Nasal cavity respiratory epithelium epithelial cell of viscerocranial mucosa (primary cell): ENCODE results near the gene TESK1. TPM values are rescaled to one million over a fixed set of nuclear protein-coding genes. Genes with fewer than 3 reads are reported as not detected.

Experiments
- total RNA-seq: library from RNA; depleted of rRNA; stranded (reverse); fragments of >200 nt; gene quantifications from 2 replicates; pipeline ENCODE4 v1.2.3, GENCODE V29; 2014

Gene TESK1, protein sequence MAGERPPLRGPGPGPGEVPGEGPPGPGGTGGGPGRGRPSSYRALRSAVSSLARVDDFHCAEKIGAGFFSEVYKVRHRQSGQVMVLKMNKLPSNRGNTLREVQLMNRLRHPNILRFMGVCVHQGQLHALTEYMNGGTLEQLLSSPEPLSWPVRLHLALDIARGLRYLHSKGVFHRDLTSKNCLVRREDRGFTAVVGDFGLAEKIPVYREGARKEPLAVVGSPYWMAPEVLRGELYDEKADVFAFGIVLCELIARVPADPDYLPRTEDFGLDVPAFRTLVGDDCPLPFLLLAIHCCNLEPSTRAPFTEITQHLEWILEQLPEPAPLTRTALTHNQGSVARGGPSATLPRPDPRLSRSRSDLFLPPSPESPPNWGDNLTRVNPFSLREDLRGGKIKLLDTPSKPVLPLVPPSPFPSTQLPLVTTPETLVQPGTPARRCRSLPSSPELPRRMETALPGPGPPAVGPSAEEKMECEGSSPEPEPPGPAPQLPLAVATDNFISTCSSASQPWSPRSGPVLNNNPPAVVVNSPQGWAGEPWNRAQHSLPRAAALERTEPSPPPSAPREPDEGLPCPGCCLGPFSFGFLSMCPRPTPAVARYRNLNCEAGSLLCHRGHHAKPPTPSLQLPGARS
- total RNA-seq: 9.6 and 16.8 TPM in 2 replicates

DNA sequence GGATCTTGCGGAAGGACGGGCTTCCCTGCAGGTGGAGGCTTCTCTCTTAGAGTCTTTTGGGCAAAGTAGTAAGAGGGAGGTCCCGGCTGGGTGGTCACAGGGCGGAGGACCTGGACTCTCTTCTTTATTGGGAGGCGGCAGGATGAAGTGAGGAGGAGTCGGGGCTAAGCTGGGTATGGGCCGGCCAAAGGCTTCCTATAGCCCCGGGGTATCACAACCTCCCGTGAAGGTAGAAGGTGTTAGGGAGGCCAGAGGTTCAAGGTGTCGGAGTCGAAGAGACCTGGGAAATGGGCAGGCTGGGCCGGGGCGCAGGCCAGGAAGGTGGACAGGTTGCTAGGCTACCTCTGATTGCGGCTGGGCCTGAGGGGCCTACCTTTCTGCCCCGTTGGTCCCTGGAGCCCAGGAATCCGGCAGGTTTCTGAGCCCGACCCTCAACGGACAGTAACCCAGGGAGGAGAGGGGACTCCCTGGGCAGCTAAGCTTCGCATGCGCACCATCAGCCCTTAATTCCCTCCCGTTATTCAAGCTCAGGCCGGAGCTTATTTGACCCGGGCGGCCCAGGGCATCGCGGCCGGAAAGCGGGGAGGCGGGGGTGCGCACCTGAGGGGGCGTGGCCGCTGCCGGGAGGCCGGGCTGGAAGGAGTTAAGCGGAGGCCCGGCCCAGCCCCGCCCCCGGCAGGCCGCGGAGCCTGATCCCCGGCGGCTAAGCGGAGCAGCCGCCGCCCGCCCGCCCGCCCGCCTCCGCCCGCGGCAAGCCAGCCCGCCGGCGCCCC is at the start of gene TESK1:
Gene TESK1 (plus strand): TSS at position 685 of the 773 bp plus-strand sequence. CDS start 358 bp downstream, outside the sequence.

DNA sequence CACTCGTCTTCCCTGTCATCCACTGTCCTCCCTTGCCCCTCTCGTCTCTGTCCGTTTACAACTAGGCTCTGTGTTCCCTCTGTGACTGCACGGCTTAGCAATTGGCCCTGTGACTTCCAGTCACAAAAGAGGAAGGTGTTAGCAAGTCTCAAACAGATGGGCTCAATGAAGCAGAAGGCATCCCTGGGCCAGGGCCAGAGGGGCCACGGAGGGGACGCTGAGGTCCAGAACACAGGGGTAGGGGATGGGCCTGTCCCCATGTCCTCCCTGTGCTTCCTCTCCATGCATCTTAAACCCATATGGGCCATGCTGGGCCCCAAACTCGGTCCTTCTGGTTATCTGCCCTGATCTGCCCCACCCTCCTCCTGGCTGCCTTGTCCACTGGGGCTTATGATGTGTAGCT is 13.3 kb downstream of the TESK1 start, which contains the start of gene CD72:
Gene CD72 (minus strand): TSS at position 89 of the 403 bp plus-strand sequence. CDS start 110 bp downstream, outside the sequence.

GRCh38 chr9:35650341-35651158 is 45.5 kb downstream of the TESK1 start, which contains the start of gene SIT1:
TSS of gene SIT1 (minus strand) at chr9:35650931. CDS start at chr9:35650853, 78 bp downstream.

DNA sequence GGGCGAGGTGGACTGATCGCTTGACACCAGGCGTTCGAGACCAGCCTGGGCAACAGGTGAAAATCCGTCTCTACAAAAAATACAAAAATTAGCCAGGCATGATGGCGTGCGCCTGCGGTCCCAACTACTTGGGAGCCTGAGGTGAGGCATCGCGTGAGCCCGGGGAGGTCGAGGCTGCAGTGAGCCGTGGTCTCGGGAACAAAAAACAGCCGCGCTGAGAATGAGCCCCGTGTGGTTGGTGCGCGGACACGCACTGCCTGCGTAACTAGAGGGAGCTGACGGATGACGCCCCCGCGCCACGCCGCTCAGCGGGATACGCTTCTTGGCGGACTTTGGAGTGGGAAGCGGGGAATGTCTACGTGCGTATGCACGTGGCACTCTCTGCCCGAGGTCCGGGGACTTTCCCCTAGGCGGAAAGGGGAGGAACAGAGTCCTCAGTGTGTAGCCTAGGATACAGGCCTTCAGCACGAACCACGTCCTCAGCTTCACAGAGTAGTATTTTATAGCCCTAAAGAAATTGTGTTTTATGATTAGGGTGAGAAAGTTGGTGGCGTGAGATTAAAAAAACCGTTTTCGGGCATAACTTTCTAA is 52.6 kb downstream of the TESK1 start, which contains the start of gene RMRP:
Gene RMRP (minus strand): TSS at position 474 of the 591 bp plus-strand sequence.

DNA sequence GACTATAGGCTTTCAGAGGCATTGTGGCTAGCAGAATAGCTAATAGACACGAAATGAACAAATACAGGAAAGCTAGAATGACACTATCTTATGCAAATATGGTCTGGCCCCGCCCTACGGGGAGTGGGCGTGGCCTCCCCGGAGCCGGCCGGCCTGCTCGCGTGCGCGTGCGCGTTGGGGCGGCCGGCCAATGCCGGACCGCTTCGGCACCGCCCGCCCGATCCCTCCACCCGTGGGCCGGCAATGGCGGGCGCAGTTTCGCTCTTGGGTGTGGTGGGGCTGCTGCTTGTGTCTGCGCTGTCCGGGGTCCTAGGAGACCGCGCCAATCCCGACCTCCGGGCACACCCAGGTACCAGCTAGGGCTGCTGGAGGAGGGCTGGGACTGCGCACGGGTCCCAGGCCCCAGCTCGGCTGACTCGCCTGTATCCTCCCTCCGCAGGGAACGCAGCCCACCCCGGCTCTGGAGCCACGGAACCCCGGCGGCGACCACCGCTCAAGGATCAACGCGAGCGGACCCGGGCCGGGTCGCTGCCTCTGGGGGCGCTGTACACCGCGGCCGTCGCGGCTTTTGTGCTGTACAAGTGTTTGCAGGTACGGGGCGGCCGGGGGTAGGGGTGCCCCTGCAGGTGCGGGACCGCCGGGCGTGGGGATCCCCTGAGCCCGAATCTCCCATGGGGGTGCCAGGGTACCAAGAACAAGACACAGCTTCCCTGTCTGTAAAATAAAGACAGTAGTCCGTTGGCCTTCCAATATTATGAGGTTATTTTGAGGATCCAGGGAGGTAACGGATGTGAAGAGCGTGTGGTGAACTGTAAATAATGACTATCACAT is 53.3 kb downstream of the TESK1 start, which contains the start of gene CCDC107:
Gene CCDC107 (plus strand): TSS at position 156 of the 831 bp plus-strand sequence. CDS start 88 bp downstream, at position 244.

Other genes with a start within 250 kb of the TESK1 start
- 7.9 and 10.1 TPM in 2 replicates for gene RUSC2, start 115.2 kb upstream of the TESK1 start, total RNA-seq
- gene CD72, start 13.2 kb downstream of the TESK1 start, total RNA-seq: 0.50 and 1.0 TPM in 2 replicates
- not detected in 2 replicates for gene SIT1, start 45.7 kb downstream of the TESK1 start, total RNA-seq
- gene RMRP, start 52.8 kb downstream of the TESK1 start, total RNA-seq: 18,537 and 104,493 TPM in 2 replicates
- 6.7 and 14.4 TPM in 2 replicates for gene CCDC107, start 53.0 kb downstream of the TESK1 start, total RNA-seq
- 0.07 and 0.34 TPM in 2 replicates for gene ARHGEF39, start 59.9 kb downstream of the TESK1 start, total RNA-seq
- 0.68 and 7.5 TPM in 2 replicates for gene CA9, start 68.7 kb downstream of the TESK1 start, total RNA-seq
- gene TPM2, start 84.7 kb downstream of the TESK1 start, total RNA-seq: 35.1 and 43.1 TPM in 2 replicates
- gene TLN1, start 126.9 kb downstream of the TESK1 start, total RNA-seq: 83.7 and 230 TPM in 2 replicates
- gene CREB3, start 127.4 kb downstream of the TESK1 start, total RNA-seq: 39.5 and 50.9 TPM in 2 replicates
- 36.6 and 41.6 TPM in 2 replicates for gene GBA2, start 144.0 kb downstream of the TESK1 start, total RNA-seq
- 17.1 and 25.6 TPM in 2 replicates for gene RGP1, start 144.0 kb downstream of the TESK1 start, total RNA-seq
- not detected in 2 replicates for gene MSMP, start 149.0 kb downstream of the TESK1 start, total RNA-seq
- 4.1 and 15.9 TPM in 2 replicates for gene NPR2, start 186.3 kb downstream of the TESK1 start, total RNA-seq
- gene SPAG8, start 207.0 kb downstream of the TESK1 start, total RNA-seq: 0.14 TPM in 1 of 2 replicates, not detected in the other
- gene HINT2, start 209.8 kb downstream of the TESK1 start, total RNA-seq: 13.0 and 21.2 TPM in 2 replicates
- gene FAM221B, start 223.5 kb downstream of the TESK1 start, total RNA-seq: not detected in 2 replicates
- 0.68 and 5.8 TPM in 2 replicates for gene TMEM8B, start 224.0 kb downstream of the TESK1 start, total RNA-seq